Measurements from ENCODE around the gene TCAP.

The TCAP gene

DNA sequence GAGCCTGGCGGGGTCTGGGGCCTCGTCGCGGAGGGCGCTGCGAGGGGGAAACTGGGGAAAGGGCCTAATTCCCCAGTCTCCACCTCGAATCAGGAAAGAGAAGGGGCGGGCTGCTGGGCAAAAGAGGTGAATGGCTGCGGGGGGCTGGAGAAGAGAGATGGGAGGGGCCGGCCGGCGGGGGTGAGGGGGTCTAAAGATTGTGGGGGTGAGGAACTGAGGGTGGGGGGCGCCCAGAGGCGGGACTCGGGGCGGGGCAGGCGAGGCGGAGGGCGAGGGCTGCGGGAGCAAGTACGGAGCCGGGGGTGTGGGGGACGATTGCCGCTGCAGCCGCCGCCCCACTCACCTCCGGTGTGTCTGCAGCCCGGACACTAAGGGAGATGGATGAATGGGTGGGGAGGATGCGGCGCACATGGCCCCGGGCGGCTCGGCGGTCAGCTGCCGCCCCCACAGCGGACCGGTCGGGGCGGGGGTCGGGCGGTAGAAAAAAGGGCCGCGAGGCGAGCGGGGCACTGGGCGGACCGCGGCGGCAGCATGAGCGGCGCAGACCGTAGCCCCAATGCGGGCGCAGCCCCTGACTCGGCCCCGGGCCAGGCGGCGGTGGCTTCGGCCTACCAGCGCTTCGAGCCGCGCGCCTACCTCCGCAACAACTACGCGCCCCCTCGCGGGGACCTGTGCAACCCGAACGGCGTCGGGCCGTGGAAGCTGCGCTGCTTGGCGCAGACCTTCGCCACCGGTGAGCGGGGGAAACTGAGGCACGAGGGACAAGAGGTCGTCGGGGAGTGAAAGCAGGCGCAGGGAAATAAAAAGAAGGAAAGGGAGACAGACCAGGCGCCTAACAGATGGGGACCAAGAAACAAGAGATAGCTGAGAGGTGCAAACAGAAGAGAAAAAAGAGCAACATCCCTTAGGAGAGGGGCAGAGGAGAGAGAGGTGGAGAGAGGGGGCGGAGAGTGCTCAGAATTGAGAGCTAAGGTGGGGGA lies 3.1 kb downstream of the TCAP start, which contains the start of gene PNMT:
Gene PNMT, plus strand, starts transcription at position 509 of the 980 bp plus-strand sequence. Its CDS starts 23 bp downstream, at position 532.
- peak; percentile 26 for DNase-seq

DNA sequence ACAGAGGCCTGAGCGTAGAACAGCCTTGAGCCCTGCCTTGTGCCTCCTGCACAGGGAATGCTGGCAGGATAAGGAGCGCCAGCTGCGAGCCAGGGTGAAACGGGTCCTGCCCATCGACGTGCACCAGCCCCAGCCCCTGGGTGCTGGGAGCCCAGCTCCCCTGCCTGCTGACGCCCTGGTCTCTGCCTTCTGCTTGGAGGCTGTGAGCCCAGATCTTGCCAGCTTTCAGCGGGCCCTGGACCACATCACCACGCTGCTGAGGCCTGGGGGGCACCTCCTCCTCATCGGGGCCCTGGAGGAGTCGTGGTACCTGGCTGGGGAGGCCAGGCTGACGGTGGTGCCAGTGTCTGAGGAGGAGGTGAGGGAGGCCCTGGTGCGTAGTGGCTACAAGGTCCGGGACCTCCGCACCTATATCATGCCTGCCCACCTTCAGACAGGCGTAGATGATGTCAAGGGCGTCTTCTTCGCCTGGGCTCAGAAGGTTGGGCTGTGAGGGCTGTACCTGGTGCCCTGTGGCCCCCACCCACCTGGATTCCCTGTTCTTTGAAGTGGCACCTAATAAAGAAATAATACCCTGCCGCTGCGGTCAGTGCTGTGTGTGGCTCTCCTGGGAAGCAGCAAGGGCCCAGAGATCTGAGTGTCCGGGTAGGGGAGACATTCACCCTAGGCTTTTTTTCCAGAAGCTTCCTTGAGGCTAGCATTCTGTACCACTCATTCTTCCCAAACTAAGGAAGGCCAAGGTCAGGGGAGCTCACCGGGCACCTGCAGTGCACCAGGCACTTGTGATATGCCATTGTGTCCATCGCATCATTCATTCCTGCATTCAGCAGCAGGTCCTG lies 5.0 kb downstream of the TCAP start:
- no peak for DNase-seq

DNA sequence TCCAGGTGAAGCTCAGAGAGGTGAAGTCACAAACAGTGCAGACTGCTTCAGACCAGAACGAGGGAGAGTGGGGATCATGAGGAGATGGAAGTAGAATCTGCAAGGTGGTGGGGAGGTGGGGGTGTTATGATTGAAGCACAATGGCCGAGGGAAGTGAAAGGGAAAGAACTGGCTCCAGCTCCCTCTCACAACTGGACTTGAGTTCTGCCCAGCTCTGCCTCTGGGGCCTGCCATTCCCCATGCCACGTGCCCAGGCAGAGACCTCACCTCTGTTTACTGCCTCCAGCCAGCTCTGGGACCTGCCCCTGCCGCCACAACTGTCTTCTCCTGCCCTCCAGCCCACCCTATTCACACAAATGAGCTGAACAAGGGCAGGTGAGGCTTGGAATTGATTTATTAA lies 5.6 kb downstream of the TCAP start:
- DNase-seq, result no peak

GRCh38 chr17:39671651-39672521 lies 6.7 kb downstream of the TCAP start:
- DNase-seq, result no peak

DNA sequence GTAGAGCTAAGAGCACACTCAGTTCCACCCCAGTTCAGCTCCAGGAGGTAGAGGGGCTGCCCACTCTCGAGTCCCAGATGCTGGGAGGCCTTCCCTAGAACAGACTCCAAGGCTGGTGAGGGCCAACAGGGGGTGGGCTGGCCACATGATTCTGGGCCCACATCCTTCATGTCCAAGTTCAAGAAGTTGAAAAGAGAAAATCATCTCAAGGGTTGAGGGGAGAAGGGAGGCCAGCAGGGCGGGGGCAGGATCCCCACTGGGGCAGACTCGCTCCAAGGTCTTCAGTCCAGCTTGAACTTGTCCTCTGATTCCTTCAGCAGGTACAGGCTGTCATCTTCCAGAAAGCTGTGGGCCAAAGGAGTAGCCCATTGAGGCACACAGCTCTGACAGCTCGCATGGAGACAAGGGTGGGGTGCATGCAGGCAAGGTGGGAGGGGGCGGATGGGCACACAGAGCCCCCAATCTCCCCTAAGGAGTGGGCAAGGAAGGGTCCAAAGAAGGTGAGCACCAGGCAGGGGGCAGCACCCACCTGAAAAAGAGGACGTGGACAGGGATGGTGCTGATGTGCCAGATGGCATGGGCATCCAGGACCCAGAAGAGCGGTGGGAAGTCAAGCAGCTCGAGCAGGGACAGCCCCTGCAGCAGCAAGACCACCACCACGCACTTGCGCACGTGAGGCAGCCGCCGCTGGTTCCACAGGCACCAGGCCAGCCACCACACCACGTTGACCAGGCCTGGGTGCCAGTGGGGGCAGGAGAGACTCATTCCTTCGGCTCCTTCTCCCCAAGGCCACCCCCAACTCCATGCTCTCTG lies 7.6 kb downstream of the TCAP start:
- DNase-seq, result no peak

- no peak for DNase-seq
Measured at GRCh38 chr17:39673335-39674081, 8.4 kb downstream of the TCAP start.

GRCh38 chr17:39674179-39674578 lies 9.0 kb downstream of the TCAP start:
- DNase-seq, result no peak

DNA sequence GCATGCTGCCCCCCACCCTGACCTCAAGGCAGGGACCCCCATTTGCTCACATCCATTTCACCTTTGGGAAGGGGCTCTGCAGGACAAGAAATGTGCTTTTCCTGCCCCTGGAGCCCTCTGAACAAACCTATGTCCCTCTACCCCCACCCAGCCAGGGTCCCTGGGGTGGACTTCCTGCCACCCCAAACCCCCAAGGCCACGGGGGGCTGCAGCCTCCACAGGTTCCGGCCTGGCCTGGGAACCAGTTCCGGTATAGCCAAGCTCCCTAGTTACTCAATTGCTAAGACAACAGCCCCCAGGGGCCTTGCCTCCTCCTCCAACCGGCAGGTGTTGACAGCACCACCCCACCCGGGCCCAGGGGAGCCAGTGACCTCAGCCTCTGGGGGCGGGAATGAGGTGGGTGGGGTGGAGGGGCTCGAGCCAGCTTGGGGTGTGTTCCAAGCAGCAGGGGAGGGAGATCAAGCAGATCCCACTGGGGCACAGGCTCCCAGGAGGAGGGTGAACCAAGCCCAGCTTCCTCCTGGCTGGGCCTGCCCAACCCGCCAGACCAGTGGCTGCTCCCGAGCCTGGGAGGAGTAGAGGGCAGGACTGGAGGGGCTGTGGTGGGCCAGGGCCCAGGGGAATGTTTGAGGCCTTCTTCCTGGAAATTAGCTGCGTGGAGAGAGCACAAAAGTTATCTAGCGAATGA lies 9.7 kb downstream of the TCAP start:
- no peak for DNase-seq

DNA sequence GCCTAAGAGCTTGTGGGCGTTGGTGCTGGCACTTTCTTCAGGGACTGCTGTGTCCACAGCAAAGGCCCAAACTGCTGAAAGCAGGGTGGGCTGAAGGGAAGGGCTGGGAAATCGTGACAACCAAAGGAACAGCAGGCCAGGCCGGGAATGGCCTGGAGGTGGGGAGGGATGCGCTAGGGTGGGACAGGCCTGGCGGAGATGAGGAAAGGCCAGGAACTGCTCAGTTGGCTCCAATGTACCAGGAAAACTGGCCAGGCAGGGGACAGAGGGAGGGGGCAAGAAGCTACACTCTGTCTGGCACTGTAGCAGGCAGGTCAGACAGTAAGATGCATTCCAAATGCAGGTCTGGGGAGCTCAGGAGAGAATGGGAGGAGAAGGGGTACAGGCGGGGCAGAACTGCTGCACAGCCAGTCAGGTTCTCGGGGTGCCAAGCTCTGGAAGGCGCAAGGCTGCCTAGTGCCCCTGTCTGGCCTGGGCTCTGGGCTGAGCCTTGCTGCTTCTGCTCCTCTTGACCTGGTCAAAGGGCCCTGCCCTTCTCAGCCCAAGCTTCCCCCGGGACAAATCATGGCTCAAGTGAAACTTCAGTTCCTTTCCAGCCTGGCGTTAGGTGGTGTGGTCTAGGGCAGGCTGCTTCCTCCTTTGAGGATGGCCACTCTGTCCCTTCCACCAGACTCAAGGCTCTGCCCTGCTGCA lies 10.4 kb downstream of the TCAP start:
- no peak for DNase-seq

DNA sequence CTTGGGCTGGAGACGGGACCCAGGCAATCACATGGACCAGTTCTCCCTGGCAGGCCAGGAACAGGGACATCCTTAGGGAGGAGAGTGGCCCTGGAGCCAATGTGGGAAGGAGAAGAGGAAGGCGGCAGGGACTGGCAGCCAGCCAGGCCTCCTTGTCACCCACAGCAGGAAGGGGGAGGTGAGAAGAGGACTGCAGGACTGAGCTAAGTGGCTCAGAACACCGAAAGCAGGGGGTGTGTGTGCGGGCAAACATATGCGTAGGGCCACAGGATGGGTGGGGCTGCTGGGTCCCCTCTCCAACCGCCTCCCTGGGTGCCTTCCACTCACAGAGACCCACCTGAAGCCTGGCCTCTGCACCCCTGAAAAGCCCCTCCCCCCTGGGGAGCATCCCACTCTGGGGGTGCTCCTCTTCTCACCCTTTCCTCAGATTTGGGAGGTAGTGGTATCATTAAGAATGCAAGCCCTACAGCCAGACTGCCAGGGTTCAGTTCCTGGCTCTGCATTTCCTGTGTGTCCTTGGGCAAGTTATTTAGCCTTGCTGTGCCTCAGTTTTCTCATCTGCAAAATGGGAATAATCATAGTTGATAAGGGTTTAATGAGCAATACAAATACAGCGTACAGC lies 11.2 kb downstream of the TCAP start:
- DNase-seq, result peak; percentile 33

GRCh38 chr17:39677072-39677471 lies 11.9 kb downstream of the TCAP start:
- no peak for DNase-seq

- no peak for DNase-seq
Measured at GRCh38 chr17:39677542-39678339, 12.6 kb downstream of the TCAP start.

- no peak for DNase-seq
Measured at GRCh38 chr17:39678340-39679116, 13.4 kb downstream of the TCAP start.

GRCh38 chr17:39679521-39680192 lies 14.5 kb downstream of the TCAP start:
- no peak for DNase-seq

GRCh38 chr17:39683295-39683939 lies 18.3 kb downstream of the TCAP start:
- DNase-seq, result no peak

All from activated gamma-delta T cell (primary cell).